ENCODE measurements around the gene ZEB2. TPM values are rescaled to one million over a fixed set of nuclear protein-coding genes. Genes with fewer than 3 reads are reported as not detected.
A peak's percentile ranks its signal among the peaks of the same experiment; 100 is the strongest.

The ZEB2 gene
- total RNA-seq, 4 donors from 2014 or later = 148 to 290 (median 218) TPM

DNA sequence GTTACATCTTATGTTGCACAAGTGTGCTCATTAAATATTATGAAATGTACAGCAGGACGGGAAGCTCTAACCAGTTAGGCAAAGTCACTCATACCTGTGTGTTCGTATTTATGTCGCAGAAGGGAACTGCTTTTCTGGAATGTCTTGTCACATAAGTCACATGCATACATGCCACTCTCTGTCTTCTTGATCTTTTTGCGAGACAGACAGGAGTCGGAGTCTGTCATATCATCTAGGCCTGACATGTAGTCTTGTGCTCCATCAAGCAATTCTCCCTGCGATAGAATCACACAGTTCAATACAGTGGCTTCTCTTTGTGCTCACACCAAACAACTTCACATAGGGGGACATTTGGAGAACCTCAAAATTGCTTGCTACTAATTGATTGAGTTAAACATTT, 123.6 kb downstream of the ZEB2 start:
- TF ChIP-seq POLR2A (IDR thresholded peaks at IDR 0.05) (no peak), EP300 (IDR thresholded peaks at IDR 0.05) (no peak)
- TF ChIP-seq, protein P1, sequence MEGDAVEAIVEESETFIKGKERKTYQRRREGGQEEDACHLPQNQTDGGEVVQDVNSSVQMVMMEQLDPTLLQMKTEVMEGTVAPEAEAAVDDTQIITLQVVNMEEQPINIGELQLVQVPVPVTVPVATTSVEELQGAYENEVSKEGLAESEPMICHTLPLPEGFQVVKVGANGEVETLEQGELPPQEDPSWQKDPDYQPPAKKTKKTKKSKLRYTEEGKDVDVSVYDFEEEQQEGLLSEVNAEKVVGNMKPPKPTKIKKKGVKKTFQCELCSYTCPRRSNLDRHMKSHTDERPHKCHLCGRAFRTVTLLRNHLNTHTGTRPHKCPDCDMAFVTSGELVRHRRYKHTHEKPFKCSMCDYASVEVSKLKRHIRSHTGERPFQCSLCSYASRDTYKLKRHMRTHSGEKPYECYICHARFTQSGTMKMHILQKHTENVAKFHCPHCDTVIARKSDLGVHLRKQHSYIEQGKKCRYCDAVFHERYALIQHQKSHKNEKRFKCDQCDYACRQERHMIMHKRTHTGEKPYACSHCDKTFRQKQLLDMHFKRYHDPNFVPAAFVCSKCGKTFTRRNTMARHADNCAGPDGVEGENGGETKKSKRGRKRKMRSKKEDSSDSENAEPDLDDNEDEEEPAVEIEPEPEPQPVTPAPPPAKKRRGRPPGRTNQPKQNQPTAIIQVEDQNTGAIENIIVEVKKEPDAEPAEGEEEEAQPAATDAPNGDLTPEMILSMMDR (IDR thresholded peaks at IDR 0.05) = no peak
- Histone ChIP-seq H3K36me3 (peaks cover 4 to 88% (median 7%) of the 10 kb centered on the region in 3 donors), H3K27me3 (no peaks in the 10 kb centered on the region), H3K4me1 (peaks cover 0 to 9% (median 0%) of the 10 kb centered on the region in 4 donors), H3K27ac (peak overlapping the region in 1 of 4 donors; percentile 31), H3K9me3 (no peaks in the 10 kb centered on the region), H3K4me3 (no peak overlapping the region)
- WGBS, 2 donors = 93 to 95% methylated on average over 6 of the region's 6 CpGs
- DNase-seq (ENCODE audit: low spot score in 2 of 2) = no peak

DNA sequence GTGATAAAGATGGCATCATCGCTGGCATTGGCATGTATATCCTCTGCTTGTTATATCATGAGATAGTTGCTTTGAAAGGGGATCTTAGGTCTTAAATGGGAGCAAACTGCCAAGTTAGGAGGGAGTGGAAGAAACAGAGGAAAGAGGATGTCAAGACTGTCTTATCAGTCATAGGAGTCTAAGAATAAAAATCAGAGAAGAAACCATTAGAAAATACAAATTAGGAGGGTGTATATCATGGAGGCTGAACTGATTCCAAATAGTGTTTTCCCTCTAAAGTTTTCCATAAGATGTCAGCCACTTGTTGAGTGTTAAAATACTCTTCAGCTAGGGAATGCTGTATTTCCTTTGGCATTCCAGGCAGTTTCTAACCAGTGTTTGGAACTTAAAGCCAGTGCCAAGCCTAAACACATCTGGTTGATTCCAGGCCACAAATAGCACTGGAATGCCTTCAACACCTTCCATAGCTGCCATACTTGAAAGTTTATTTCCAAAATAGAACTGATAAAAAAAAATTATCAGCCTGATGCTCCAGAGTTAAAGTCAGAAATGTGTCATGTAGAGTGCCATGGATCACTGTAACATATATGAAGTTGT, 129.4 kb downstream of the ZEB2 start:
- TF ChIP-seq, protein P1 (IDR thresholded peaks at IDR 0.05) = no peak
- no peak for TF ChIP-seq POLR2A (IDR thresholded peaks at IDR 0.05)
- no peak for TF ChIP-seq EP300 (IDR thresholded peaks at IDR 0.05)
- H3K27ac ChIP-seq = no peak overlapping the region
- no peak overlapping the region for H3K4me3 ChIP-seq
- peaks cover 0 to 27% (median 0%) of the 10 kb centered on the region in 4 donors for H3K4me1 ChIP-seq
- no peaks in the 10 kb centered on the region for H3K9me3 ChIP-seq
- no peak for DNase-seq (ENCODE audit: low spot score in 2 of 2)
- H3K36me3 ChIP-seq = peaks cover 0 to 63% (median 0%) of the 10 kb centered on the region in 3 donors
- WGBS, 2 donors = 91% methylated on average over 1 of the region's 1 CpG
- no peaks in the 10 kb centered on the region for H3K27me3 ChIP-seq

- Histone ChIP-seq H3K36me3 (peaks cover 0 to 61% (median 0%) of the 10 kb centered on the region in 3 donors), H3K4me3 (no peak overlapping the region), H3K27ac (no peak overlapping the region), H3K4me1 (peaks cover 0 to 30% (median 0%) of the 10 kb centered on the region in 4 donors), H3K27me3 (no peaks in the 10 kb centered on the region), H3K9me3 (no peaks in the 10 kb centered on the region)
- 89 to 94% methylated on average over 9 of the region's 9 CpGs for WGBS, 2 donors
- DNase-seq (ENCODE audit: low spot score in 2 of 2) = no peak
- no peak for TF ChIP-seq EP300 (IDR thresholded peaks at IDR 0.05)
- TF ChIP-seq, protein P1 (IDR thresholded peaks at IDR 0.05) = no peak
- TF ChIP-seq POLR2A (IDR thresholded peaks at IDR 0.05) = no peak
Observed at GRCh38 chr2:144389930-144390311, 130.0 kb downstream of the ZEB2 start.

DNA sequence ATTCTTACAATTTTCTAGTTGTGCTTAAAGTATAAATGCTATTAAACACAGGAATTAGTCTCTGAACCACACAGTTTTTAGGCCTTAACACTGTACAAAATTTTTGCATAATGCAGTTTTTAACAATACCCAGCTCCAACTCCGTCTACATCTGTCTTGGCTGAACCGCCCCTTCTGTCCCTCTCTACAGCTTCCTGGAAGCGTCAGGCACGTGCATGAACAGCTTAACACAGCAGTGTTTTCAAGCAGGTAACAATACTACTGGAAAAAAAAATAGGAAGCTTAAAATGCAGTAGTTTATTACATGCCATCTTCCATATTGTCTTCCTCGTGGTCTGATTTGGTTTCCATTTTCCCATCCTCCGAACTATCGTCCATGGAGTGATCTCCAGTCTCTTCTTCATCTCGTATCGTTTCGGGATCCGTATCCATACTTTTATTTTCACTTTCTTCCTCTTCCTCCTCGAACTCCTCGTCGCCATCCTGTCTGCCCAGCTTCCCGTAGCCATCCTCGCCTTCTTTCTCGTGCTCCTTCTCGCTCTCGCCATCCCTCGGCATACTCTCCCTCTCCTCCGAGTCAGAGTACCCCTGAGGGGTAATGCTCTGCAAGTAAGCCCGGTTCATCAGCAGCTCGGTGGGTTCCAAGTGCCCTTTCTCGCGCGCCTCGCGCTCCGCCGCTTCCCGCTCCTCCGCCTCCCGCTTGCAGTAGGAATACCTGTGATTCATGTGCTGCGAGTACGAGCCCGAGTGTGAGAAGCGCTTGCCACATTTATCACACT, 130.6 kb downstream of the ZEB2 start:
- Histone ChIP-seq H3K27ac (no peak overlapping the region), H3K36me3 (peaks cover 0 to 55% (median 0%) of the 10 kb centered on the region in 3 donors), H3K4me1 (peaks cover 0 to 32% (median 0%) of the 10 kb centered on the region in 4 donors), H3K4me3 (no peak overlapping the region), H3K27me3 (no peaks in the 10 kb centered on the region), H3K9me3 (no peaks in the 10 kb centered on the region)
- TF ChIP-seq, protein P1 (IDR thresholded peaks at IDR 0.05) = no peak
- TF ChIP-seq EP300 (IDR thresholded peaks at IDR 0.05) (no peak), POLR2A (IDR thresholded peaks at IDR 0.05) (no peak)
- DNase-seq (ENCODE audit: low spot score in 2 of 2) = no peak
- WGBS, 2 donors = 85 to 87% methylated on average over 37 of the region's 37 CpGs

DNA sequence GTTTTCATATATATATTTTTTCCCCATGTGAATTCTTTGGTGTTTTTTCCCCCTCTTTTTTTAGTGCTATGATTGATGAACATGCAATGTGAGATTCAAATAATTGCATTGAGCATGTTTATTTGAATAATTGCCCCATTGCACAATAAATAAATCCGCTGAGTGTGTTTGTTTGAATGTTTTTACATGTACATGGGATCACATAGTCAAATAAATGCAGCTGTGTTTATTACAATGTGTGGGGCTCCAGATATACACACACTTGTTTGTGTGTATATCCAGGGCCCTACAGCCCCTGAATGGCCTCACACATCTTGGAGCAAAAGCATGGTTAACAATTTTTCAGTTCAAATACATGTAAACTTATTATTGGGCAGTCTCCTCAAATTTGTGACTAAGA, 134.5 kb downstream of the ZEB2 start:
- Histone ChIP-seq H3K4me1 (peaks cover 0 to 30% (median 1%) of the 10 kb centered on the region in 4 donors), H3K27ac (peak overlapping the region in 2 of 4 donors; percentile 39 to 64), H3K9me3 (no peaks in the 10 kb centered on the region), H3K4me3 (no peak overlapping the region), H3K36me3 (peaks cover 0 to 25% (median 0%) of the 10 kb centered on the region in 3 donors), H3K27me3 (no peaks in the 10 kb centered on the region)
- TF ChIP-seq EP300 (IDR thresholded peaks at IDR 0.05) (no peak), POLR2A (IDR thresholded peaks at IDR 0.05) (no peak)
- TF ChIP-seq, protein P1 (IDR thresholded peaks at IDR 0.05) = no peak
- DNase-seq (ENCODE audit: low spot score in 2 of 2) = no peak
- WGBS, 2 donors = 49 to 66% methylated on average over 1 of the region's 1 CpG
